Measurements from ENCODE around the gene CD274.

DNA sequence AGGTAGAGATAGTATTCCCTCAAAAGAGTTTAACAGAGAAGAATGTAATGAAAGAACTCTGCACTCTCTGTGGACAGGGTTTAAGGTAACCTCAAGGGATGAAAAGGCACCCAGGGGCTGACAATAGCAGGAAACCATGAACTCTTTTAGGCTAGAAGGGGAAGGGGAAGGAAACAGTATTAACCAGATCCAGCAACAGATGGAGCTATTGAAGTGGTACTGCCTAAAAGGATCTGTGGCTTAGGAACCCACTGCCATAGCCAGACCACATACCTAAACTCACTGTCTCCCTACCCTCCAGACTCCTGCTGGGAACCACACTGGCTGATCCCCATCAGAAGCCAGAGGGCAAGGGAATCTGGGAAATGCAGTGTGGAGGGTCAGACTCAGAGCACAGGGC, 48.1 kb upstream of the CD274 start:
- TF ChIP-seq, protein P1, sequence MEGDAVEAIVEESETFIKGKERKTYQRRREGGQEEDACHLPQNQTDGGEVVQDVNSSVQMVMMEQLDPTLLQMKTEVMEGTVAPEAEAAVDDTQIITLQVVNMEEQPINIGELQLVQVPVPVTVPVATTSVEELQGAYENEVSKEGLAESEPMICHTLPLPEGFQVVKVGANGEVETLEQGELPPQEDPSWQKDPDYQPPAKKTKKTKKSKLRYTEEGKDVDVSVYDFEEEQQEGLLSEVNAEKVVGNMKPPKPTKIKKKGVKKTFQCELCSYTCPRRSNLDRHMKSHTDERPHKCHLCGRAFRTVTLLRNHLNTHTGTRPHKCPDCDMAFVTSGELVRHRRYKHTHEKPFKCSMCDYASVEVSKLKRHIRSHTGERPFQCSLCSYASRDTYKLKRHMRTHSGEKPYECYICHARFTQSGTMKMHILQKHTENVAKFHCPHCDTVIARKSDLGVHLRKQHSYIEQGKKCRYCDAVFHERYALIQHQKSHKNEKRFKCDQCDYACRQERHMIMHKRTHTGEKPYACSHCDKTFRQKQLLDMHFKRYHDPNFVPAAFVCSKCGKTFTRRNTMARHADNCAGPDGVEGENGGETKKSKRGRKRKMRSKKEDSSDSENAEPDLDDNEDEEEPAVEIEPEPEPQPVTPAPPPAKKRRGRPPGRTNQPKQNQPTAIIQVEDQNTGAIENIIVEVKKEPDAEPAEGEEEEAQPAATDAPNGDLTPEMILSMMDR (IDR thresholded peaks at IDR 0.05; ENCODE audit: low read length), result no peak; the same call in 1 of the 2 replicates
- no peak for TF ChIP-seq EZH2 (IDR thresholded peaks at IDR 0.05; ENCODE audit: borderline replicate concordance, low read length)

All from OCI-LY1 (cell line).